Measurements from ENCODE around the gene PTMS.

- no peak for TF ChIP-seq CTCF (IDR thresholded peaks at IDR 0.05)
- no peak for TF ChIP-seq PREB (CRISPR knock-in tag; IDR thresholded peaks at IDR 0.05; ENCODE audit: borderline replicate concordance)
- TF ChIP-seq AFF4 (CRISPR knock-in tag; IDR thresholded peaks at IDR 0.05; ENCODE audit: borderline replicate concordance) = no peak
- TF ChIP-seq USF2 (CRISPR knock-in tag; IDR thresholded peaks at IDR 0.05) = no peak
- TF ChIP-seq ZNF232 (CRISPR knock-in tag; IDR thresholded peaks at IDR 0.05) = no peak
- TF ChIP-seq ATF2 (CRISPR knock-in tag; IDR thresholded peaks at IDR 0.05; ENCODE audit: borderline replicate concordance, low read depth) = no peak
- TF ChIP-seq CBFB (CRISPR knock-in tag; IDR thresholded peaks at IDR 0.05; ENCODE audit: low read depth) = no peak
- TF ChIP-seq FOXP4 (CRISPR knock-in tag; IDR thresholded peaks at IDR 0.05) = no peak
- TF ChIP-seq MAX (CRISPR knock-in tag; IDR thresholded peaks at IDR 0.05) = no peak
- TF ChIP-seq ATF3 (CRISPR knock-in tag; conservative IDR thresholded peaks at IDR 0.05) = no peak
- no peak for TF ChIP-seq ZNF219 (CRISPR knock-in tag; IDR thresholded peaks at IDR 0.05; ENCODE audit: borderline replicate concordance)
- no peak for TF ChIP-seq RELA (CRISPR knock-in tag; IDR thresholded peaks at IDR 0.05; ENCODE audit: borderline replicate concordance)
- TF ChIP-seq NFYB (CRISPR knock-in tag; conservative IDR thresholded peaks at IDR 0.05; ENCODE audit: low read depth) = no peak
These were observed 33.0 kb downstream of the PTMS start for GRCh38 chr12:6799147-6799546.

Data from WTC11 (cell line).